BE2C (cell line): Measurements from ENCODE around the gene RAB5IF.
A peak's percentile ranks its signal among the peaks of the same experiment; 100 is the strongest.
"Not testable (repeated sequence)": the region's sequence is repeated elsewhere in the genome, so short reads cannot be mapped to it uniquely, and the experiment has no call there.

Experiments
- DNase-seq: peaks from one replicate; pipeline ENCODE4 v3.0.0-alpha.2; 2020
- H3K27me3 ChIP-seq: fragments of 250-450 bp; sonication (Bioruptor Pico); 2 replicates; pipeline ENCODE4 v1.5.1; 2020; ENCODE audit warnings: mild to moderate bottlenecking
- H3K36me3 ChIP-seq: fragments of 250-450 bp; sonication (Bioruptor Pico); 2 replicates; pipeline ENCODE4 v1.5.1; 2020; ENCODE audit warnings: mild to moderate bottlenecking
- H3K4me1 ChIP-seq: fragments of 250-450 bp; sonication (Bioruptor Pico); 2 replicates; pipeline ENCODE4 v1.5.1; 2020
- H3K4me3 ChIP-seq: 2 replicates; pipeline ENCODE4 v1.5.1; 2011; ENCODE audit warnings: low read depth, low read length
- H3K9me3 ChIP-seq: fragments of 250-450 bp; sonication (Bioruptor Pico); 2 replicates; pipeline ENCODE4 v1.5.1; 2020
- TF ChIP-seq, protein P1 (sequence below): IDR thresholded peaks from 2 replicates; pipeline ENCODE4 v1.5.1; 2012; ENCODE audit warnings: mild to moderate bottlenecking, low read depth, low read length

The RAB5IF gene

DNA sequence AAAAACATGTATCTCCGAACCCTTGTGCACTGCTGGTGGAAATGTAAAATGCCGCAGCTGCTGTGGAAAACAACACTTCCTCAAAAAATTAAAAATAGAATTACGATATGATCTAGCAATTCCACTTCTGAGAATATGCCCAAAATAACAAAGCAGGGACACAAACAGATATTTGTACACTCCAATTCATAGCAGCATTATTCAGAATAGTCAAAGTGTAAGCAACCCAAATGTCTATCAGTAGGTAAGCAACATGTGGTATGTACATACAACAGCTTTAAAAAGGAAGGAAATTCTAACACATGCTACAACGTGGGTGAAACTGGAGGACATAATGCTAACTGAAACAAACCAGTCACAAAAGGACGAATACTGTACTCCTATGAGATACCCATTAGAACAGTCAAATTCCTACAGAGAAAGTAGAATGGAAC, 5.7 kb upstream of the RAB5IF start:
- DNase-seq: no peak
- no peaks in the 10 kb centered on the region for H3K9me3 ChIP-seq
- no peak overlapping the region for H3K4me3 ChIP-seq
- H3K4me1 ChIP-seq: no peaks in the 10 kb centered on the region
- H3K27me3 ChIP-seq: no peaks in the 10 kb centered on the region
- TF ChIP-seq, protein P1, sequence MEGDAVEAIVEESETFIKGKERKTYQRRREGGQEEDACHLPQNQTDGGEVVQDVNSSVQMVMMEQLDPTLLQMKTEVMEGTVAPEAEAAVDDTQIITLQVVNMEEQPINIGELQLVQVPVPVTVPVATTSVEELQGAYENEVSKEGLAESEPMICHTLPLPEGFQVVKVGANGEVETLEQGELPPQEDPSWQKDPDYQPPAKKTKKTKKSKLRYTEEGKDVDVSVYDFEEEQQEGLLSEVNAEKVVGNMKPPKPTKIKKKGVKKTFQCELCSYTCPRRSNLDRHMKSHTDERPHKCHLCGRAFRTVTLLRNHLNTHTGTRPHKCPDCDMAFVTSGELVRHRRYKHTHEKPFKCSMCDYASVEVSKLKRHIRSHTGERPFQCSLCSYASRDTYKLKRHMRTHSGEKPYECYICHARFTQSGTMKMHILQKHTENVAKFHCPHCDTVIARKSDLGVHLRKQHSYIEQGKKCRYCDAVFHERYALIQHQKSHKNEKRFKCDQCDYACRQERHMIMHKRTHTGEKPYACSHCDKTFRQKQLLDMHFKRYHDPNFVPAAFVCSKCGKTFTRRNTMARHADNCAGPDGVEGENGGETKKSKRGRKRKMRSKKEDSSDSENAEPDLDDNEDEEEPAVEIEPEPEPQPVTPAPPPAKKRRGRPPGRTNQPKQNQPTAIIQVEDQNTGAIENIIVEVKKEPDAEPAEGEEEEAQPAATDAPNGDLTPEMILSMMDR: no peak
- H3K36me3 ChIP-seq: no peaks in the 10 kb centered on the region

DNA sequence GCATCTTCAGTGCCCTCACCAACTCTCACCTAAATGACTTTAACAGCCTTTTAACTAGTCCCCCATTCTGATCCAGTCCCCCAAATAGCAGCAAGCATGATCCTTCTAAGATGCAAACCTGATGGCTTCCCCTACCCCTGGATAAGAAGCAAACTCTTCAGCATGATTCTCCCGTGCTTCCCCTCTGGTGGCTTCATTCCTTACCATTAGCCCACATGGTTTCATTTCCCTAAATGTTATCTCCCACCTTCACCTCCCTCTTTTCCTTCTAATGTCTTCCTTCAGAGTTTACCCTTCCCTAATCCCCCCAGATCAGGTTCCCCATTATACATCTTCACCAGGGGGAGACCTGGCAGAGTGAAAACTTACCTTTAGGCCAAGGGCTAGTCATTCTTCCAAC, 4.0 kb upstream of the RAB5IF start:
- DNase-seq: no peak
- Histone ChIP-seq H3K4me3 (no peak overlapping the region), H3K36me3 (no peaks in the 10 kb centered on the region), H3K27me3 (no peaks in the 10 kb centered on the region), H3K4me1 (no peaks in the 10 kb centered on the region), H3K9me3 (no peaks in the 10 kb centered on the region)
- TF ChIP-seq, protein P1: no peak

DNA sequence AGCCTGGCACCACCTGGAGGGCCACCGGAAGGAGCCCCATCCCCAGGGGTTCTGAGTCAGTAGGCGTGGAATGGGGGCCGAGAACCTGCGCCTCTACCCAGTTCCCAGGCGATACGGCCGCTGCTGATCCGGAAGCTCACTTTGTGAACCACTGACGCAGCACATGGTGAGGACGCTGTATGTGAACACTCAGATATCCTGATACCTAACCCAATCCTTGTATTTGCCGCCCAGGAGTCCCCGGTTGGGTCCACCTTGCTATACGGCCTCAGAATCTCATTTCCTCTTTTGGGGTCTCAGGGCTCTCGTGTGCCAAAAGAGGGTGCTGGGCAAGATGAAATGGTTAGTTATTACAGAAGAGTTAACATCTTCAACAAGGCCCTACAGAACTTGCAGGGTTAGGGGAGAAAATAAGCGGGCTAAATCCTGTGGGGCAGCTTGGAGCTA, 604 bp upstream of the RAB5IF start:
- Histone ChIP-seq H3K4me3 (peak overlapping the region; percentile 48), H3K36me3 (peaks cover 19% of the 10 kb centered on the region), H3K4me1 (no peaks in the 10 kb centered on the region), H3K27me3 (no peaks in the 10 kb centered on the region), H3K9me3 (no peaks in the 10 kb centered on the region)
- no peak for DNase-seq
- TF ChIP-seq, protein P1: no peak

DNA sequence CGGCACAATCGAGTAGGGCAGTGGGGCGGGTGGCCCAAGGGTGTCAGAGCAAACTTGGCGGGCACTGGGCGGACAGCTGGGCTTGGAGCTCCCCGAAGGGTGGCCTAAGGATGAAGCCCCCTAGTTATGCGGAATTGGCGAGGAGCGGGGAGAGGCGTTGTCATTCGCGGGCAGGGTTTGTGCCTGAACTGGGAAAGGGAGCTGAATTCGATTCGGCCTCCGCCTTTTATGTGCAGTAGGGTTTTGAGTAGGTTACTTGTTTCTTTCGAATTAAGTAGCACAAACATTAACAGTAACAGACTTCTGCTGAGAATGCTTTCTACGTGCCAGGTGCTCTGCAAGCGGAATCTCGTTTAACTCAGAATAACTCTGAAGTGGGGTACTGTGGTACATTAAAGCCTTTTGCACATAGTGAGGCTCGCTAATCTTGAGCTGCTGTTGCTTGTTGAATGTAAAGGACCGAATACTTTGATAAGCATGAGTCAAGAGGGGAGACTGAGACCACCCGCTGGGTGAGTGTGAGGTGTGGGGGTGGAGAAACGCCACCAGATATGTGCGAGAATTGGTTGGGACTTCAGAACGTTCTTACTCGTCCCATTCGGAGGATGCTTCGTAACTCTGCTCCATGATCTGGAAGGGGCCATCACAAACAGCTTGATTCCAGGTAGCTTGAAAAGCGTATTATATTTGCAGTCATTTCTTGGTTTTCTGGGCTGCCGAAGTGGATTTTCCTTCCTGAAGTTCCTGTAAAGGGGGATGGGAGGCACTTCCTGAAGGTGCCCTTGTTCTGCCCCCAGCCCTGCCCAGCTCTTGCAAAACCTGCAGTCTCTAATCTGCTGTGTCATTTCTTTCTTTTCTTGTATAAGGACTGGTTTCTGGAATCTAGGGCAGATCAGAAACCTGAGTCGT, 833 bp downstream of the RAB5IF start:
- Histone ChIP-seq H3K4me3 (peak overlapping the region; percentile 99), H3K36me3 (peaks cover 30% of the 10 kb centered on the region), H3K9me3 (no peaks in the 10 kb centered on the region), H3K27me3 (no peaks in the 10 kb centered on the region), H3K4me1 (no peaks in the 10 kb centered on the region)
- no peak for DNase-seq
- TF ChIP-seq, protein P1: no peak

DNA sequence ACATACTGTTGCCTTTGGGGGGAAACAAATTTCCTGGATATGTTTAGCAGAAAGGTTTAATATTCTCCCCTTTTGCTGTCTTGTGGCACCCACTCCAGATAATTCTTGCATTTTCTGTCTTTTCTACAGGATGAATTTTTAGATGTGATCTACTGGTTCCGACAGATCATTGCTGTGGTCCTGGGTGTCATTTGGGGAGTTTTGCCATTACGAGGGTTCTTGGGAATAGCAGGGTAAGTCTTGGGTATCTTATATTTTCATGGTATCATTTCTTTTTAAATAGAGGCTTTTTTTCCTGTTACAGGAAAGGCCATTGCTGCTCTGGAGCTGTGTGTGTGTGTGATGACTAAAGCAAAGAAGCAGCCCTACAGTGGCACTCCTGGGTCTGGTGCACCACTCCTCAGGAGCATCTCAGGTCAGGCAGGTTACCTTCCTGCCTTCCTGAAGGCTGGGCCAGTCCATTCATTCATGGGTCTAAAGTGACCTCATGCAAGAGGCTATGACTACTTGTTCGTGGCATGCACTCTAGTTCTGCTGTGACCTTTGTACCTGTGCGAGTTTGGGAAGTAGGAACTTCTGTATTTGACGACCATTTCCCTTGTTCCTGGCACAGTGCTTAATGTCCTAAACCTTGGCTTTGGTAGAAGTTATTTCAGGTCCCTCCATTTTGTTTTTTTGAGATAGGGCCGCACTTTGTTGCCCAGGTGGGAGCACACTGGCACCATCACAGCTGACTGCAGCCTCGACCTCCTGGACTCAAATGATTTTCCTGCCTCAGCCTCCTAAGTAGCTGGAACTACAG, 2.2 kb downstream of the RAB5IF start:
- no peak overlapping the region for H3K4me3 ChIP-seq
- H3K36me3 ChIP-seq: peaks cover 43% of the 10 kb centered on the region
- H3K4me1 ChIP-seq: no peaks in the 10 kb centered on the region
- H3K9me3 ChIP-seq: no peaks in the 10 kb centered on the region
- TF ChIP-seq, protein P1: no peak
- no peak for DNase-seq
- no peaks in the 10 kb centered on the region for H3K27me3 ChIP-seq

DNA sequence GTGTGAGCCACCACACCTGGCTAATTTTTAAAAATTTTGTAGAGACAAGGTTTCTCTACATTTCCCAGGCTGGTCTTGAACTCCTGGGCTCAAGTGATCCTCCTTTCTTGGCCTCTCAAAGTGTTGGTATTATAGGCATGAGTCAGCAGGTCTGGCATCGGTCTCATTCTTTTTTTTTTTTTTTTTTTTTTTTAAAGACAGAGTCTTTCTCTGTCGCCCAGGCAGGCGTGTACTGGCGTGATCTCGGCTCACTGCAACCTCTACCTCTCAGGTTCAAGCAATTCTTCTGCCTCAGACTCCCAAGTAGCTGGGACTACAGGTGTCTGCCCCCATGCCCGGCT, 2.8 kb downstream of the RAB5IF start:
- H3K9me3 ChIP-seq, H3K4me1 ChIP-seq, DNase-seq, H3K27me3 ChIP-seq, H3K4me3 ChIP-seq: not testable (repeated sequence)
- peaks cover 48% of the 10 kb centered on the region for H3K36me3 ChIP-seq
